Transverse colon (tissue), 4 donors: ENCODE measurements around the gene YAP1.

Source experiments
- EP300 ChIP-seq: sonication (generic); formaldehyde crosslinking; IDR thresholded peaks from one replicate; pipeline ENCODE4 v1.6.1; 2017; ENCODE audit warnings: antibody characterized with exemption, low read depth
- POLR2A ChIP-seq: fragments of 450-650 bp; IDR thresholded peaks from one replicate; pipeline ENCODE4 v1.6.1; 2016; ENCODE audit warnings: antibody characterized with exemption, mild to moderate bottlenecking, moderate library complexity
- POLR2AphosphoS5 ChIP-seq, 3 donors: sonication (generic); formaldehyde crosslinking; IDR thresholded peaks; one replicate each; pipeline ENCODE4 v1.6.1; 2016; ENCODE audit warnings: antibody characterized with exemption in 3 of 3
- TF ChIP-seq, protein P1 (sequence below), 5 experiments: fragments of 200-600 bp in 3 of 5; fragments of 450-650 bp in 2 of 5; sonication (generic) in 3 of 5; IDR thresholded peaks; 1 replicate in 2 of 5; 2 replicates in 3 of 5; pipeline ENCODE4 v1.5.1; 2016 to 2017; ENCODE audit warnings: antibody characterized with exemption in 5 of 5, inconsistent platforms in 3 of 5, mild to moderate bottlenecking in 2 of 5, moderate library complexity in 1 of 5

DNA sequence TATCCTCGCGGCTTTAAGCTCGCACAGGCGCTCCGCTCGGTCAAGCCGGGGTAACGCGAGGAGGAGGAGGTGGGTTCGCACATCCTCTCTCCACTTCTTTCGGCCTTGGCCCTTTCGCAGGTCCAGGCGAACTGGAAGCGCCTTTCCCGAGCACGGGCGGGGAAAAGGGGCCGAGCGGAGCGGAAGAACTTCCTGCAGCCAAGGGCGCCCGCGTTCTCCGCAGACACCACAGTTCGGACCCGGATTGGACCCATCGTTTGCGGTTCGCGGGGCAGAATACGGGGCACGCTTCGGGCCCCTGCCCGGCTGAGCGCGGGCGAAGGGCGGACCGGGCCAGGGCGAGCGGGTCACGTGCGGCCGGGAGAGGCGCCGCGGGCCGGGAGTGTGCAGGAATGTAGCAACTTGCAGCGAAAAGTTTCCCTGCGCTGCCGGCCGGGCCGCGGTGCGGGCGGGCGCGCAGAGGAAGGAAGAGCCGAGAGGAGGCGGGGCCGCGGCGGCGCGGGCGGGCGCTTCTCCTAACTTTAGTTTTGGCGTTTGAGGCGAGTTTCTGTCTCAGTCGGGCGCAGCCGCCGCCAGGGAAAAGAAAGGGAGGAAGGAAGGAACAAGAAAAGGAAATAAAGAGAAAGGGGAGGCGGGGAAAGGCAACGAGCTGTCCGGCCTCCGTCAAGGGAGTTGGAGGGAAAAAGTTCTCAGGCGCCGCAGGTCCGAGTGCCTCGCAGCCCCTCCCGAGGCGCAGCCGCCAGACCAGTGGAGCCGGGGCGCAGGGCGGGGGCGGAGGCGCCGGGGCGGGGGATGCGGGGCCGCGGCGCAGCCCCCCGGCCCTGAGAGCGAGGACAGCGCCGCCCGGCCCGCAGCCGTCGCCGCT lies at the start of gene YAP1:
- TF ChIP-seq, protein P1, sequence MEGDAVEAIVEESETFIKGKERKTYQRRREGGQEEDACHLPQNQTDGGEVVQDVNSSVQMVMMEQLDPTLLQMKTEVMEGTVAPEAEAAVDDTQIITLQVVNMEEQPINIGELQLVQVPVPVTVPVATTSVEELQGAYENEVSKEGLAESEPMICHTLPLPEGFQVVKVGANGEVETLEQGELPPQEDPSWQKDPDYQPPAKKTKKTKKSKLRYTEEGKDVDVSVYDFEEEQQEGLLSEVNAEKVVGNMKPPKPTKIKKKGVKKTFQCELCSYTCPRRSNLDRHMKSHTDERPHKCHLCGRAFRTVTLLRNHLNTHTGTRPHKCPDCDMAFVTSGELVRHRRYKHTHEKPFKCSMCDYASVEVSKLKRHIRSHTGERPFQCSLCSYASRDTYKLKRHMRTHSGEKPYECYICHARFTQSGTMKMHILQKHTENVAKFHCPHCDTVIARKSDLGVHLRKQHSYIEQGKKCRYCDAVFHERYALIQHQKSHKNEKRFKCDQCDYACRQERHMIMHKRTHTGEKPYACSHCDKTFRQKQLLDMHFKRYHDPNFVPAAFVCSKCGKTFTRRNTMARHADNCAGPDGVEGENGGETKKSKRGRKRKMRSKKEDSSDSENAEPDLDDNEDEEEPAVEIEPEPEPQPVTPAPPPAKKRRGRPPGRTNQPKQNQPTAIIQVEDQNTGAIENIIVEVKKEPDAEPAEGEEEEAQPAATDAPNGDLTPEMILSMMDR (IDR thresholded peaks at IDR 0.05) = peak in 1 of 5 experiments; percentile 19
- TF ChIP-seq POLR2A (peak; percentile 63), POLR2AphosphoS5 (IDR thresholded peaks at IDR 0.05) (peak; percentile 33 to 80 (median 77)), EP300 (no peak)
